ENCODE measurements around the gene ENGASE.
"Not testable (repeated sequence)": the region's sequence is repeated elsewhere in the genome, so short reads cannot be mapped to it uniquely, and the experiment has no call there.

GRCh38 chr17:79030636-79031035, 44.0 kb upstream of the ENGASE start:
- TF ChIP-seq EZH2 (IDR thresholded peaks at IDR 0.05; ENCODE audit: insufficient read depth, poor library complexity, severe bottlenecking); EZH2phosphoT487 (IDR thresholded peaks at IDR 0.05; ENCODE audit: insufficient read depth, low read depth): not testable (repeated sequence)
